Endothelial cell of umbilical vein (primary cell): ENCODE data around the gene NLGN1. TPM values are rescaled to one million over a fixed set of nuclear protein-coding genes. Genes with fewer than 3 reads are reported as not detected.

Source experiments
- BruUV-seq: library from RNA; stranded (reverse); fragments of 400-500 nt; replicated peaks from 2 replicates; lab custom pipeline; 2021; lab: Mats Ljungman, UMichigan
- CTCF ChIA-PET: fragments of 300-600, 350-600 bp; sonication (Branson Sonifier 250); formaldehyde crosslinking; loops from one replicate; lab custom pipeline; 2021; ENCODE audit warnings: antibody characterized with exemption, inconsistent platforms; lab: Charles Lee
- POLR2A ChIA-PET: fragments of 300-600, 350-600 bp; sonication (Branson Sonifier 250); formaldehyde crosslinking; loops from one replicate; lab custom pipeline; 2021; ENCODE audit warnings: antibody characterized with exemption, inconsistent platforms; lab: Charles Lee
- DNase-seq: peaks from one replicate; pipeline ENCODE4 v3.0.0-alpha.2; 2011; ENCODE audit warnings: low read depth, low spot score
- FAIRE-seq: peaks from 2 replicates; lab custom pipeline; 2011; peaks lifted over from hg19 to GRCh38; lab: Jason Lieb, UNC
- H2AFZ ChIP-seq: 2 replicates; pipeline ENCODE4 v1.6.0; 2012; ENCODE audit warnings: low read depth, low read length, control low read depth, inconsistent platforms
- H3K27ac ChIP-seq: 2 replicates; pipeline ENCODE4 v1.5.1; 2011; ENCODE audit warnings: low read depth, mild to moderate bottlenecking, control low read depth, low read length, moderate library complexity; ENCODE audit not compliant: insufficient read depth
- H3K27me3 ChIP-seq, 2 experiments: 2 replicates each; pipeline versions ENCODE4 v1.6.0 to v1.6.1; 2011; ENCODE audit warnings: low read length in 2 of 2, mixed read lengths in 1 of 2; ENCODE audit not compliant: control insufficient read depth in 2 of 2, insufficient read depth in 2 of 2
- H3K36me3 ChIP-seq, 2 experiments: 2 replicates in 1 of 2; 3 replicates in 1 of 2; pipeline ENCODE4 v1.5.1; 2011; ENCODE audit warnings: low read length in 2 of 2, mild to moderate bottlenecking in 1 of 2, moderate library complexity in 1 of 2; ENCODE audit not compliant: control insufficient read depth in 2 of 2, insufficient read depth in 2 of 2; ENCODE audit errors: extremely low read depth in 1 of 2
- H3K4me1 ChIP-seq: 3 replicates; pipeline ENCODE4 v1.5.1; 2011; ENCODE audit warnings: mild to moderate bottlenecking, low read length; ENCODE audit not compliant: control insufficient read depth, insufficient read depth; ENCODE audit errors: extremely low read depth
- H3K4me2 ChIP-seq: 2 replicates; pipeline ENCODE4 v1.6.1; 2011; ENCODE audit warnings: low read length, control low read depth, mixed read lengths; ENCODE audit not compliant: insufficient read depth
- H3K4me3 ChIP-seq, 3 experiments: fragments of 200-600 bp in 1 of 3; sonication (generic), shearing (Covaris generic) in 1 of 3; replicated peaks in 1 of 3; 2 replicates each; pipeline ENCODE4 v1.5.1; 2011 to 2016; ENCODE audit warnings: control low read depth in 3 of 3, low read length in 3 of 3, mild to moderate bottlenecking in 2 of 3, inconsistent platforms in 1 of 3, low read depth in 1 of 3, moderate library complexity in 1 of 3; ENCODE audit not compliant: insufficient read depth in 1 of 3
- H3K79me2 ChIP-seq: 2 replicates; pipeline ENCODE4 v1.6.0; 2012; ENCODE audit warnings: low read length, inconsistent platforms; ENCODE audit not compliant: control insufficient read depth, insufficient read depth
- H3K9ac ChIP-seq: replicated peaks from 2 replicates; pipeline ENCODE3; 2011; ENCODE audit warnings: low read length, control low read depth; ENCODE audit not compliant: insufficient read depth; ENCODE audit errors: extremely low read depth
- H3K9me1 ChIP-seq: replicated peaks from 3 replicates; pipeline ENCODE4 v1.6.0; 2011; ENCODE audit warnings: mild to moderate bottlenecking, low read length; ENCODE audit not compliant: control insufficient read depth, insufficient read depth; ENCODE audit errors: extremely low read depth
- H3K9me3 ChIP-seq: replicated peaks from 2 replicates; pipeline ENCODE4 v1.5.1; 2012; ENCODE audit warnings: low read length, inconsistent platforms; ENCODE audit not compliant: control insufficient read depth, insufficient read depth
- H4K20me1 ChIP-seq: replicated peaks from 2 replicates; pipeline ENCODE3; 2011; ENCODE audit warnings: mild to moderate bottlenecking, low read length; ENCODE audit not compliant: control insufficient read depth, insufficient read depth; ENCODE audit errors: extremely low read depth
- EZH2 ChIP-seq: IDR thresholded peaks from 2 replicates; pipeline ENCODE4 v1.6.1; 2012; ENCODE audit warnings: borderline replicate concordance, low read depth, mild to moderate bottlenecking, moderate library complexity, low read length, inconsistent platforms; ENCODE audit not compliant: severe bottlenecking
- FOS ChIP-seq: IDR thresholded peaks from 2 replicates; pipeline ENCODE4 v1.6.1; 2011; ENCODE audit warnings: mild to moderate bottlenecking, low read length, moderate library complexity, borderline replicate concordance; ENCODE audit not compliant: insufficient read depth
- GATA2 ChIP-seq: IDR thresholded peaks from 2 replicates; pipeline ENCODE4 v1.7.0; 2011; ENCODE audit warnings: low read depth, mild to moderate bottlenecking, moderate library complexity, mixed read lengths, low read length; ENCODE audit not compliant: insufficient read length, insufficient read depth
- JUN ChIP-seq: IDR thresholded peaks from 2 replicates; pipeline ENCODE4 v1.6.1; 2011; ENCODE audit warnings: borderline replicate concordance, low read depth; ENCODE audit not compliant: insufficient read length, insufficient read depth
- MAX ChIP-seq: IDR thresholded peaks from 2 replicates; pipeline ENCODE4 v1.6.1; 2011; ENCODE audit not compliant: insufficient read depth, insufficient read length
- MYC ChIP-seq: IDR thresholded peaks from one replicate; pipeline ENCODE4 v1.6.1; 2011; ENCODE audit warnings: mild to moderate bottlenecking, low read depth, low read length
- POLR2A ChIP-seq: IDR thresholded peaks from 2 replicates; pipeline ENCODE4 v1.6.1; 2012; ENCODE audit warnings: low read depth, mild to moderate bottlenecking, control low read depth, low read length
- POLR2AphosphoS5 ChIP-seq: IDR thresholded peaks from 2 replicates; pipeline ENCODE4 v1.6.1; 2012; ENCODE audit warnings: low read depth, mild to moderate bottlenecking, control low read depth, low read length, moderate library complexity; ENCODE audit not compliant: insufficient read depth
- dilution Hi-C: fragments of 300-500 bp; cut with MboI; formaldehyde crosslinking; loops from one replicate; pipeline ENCODE4 v1.15.0; 2019; ENCODE audit warnings: low sequenced_read_pairs; ENCODE audit not compliant: extremely low pct_ligation_motif_present
- intact Hi-C: fragments of 100-400 bp; cut with micrococcal nuclease; formaldehyde crosslinking; loops from one replicate; pipeline ENCODE4 v1.10.0; 2022
- polyA plus RNA-seq, 4 experiments: library from polyadenylated mRNA; depleted of rRNA in 3 of 4; stranded (reverse) in 3 of 4; unstranded in 1 of 4; fragments of >200 nt; gene quantifications; 2 replicates each; pipeline versions ENCODE4 v1.2.1 to v1.2.3, GENCODE V29; 2011 to 2012; ENCODE audit warnings: missing spikeins in 1 of 4
- total RNA-seq: library from RNA; stranded (reverse); gene quantifications from 2 replicates; pipeline ENCODE4 v1.2.3, GENCODE V29; 2021
- TF ChIP-seq, protein P1 (sequence below), 2 donors: IDR thresholded peaks; 1 replicate in 1 of 2; 2 replicates in 1 of 2; pipeline ENCODE4 v1.5.1; 2011; ENCODE audit warnings: low read length in 2 of 2, mild to moderate bottlenecking in 2 of 2, moderate library complexity in 2 of 2, control low read depth in 1 of 2, inconsistent platforms in 1 of 2, low read depth in 1 of 2; ENCODE audit not compliant: insufficient read depth in 1 of 2; ENCODE audit errors: extremely low read depth in 1 of 2

NLGN1 gene
- total and polyA plus RNA-seq, 2 donors (not counting 3 experiments of a cell fraction or from before 2014, with no cell fraction given): 7.9 to 16.3 TPM

GRCh38 chr3:173403376-173403775, 5.8 kb downstream of the NLGN1 start:
- DNase-seq (no peak), FAIRE-seq (peak; percentile 42)
- no peaks in the 10 kb centered on the region for H3K9me3 ChIP-seq
- no peaks in the 10 kb centered on the region for H3K36me3 ChIP-seq
- no peak overlapping the region for H3K9ac ChIP-seq
- ChIA-PET POLR2A (no interaction called here), CTCF (interaction anchor here (1.3 kb wide), 2 partner anchors 8 to 567 kb away, joined by 3 to 7 read pairs; no protein-coding TSS in a partner anchor)
- H4K20me1 ChIP-seq: no peaks in the 10 kb centered on the region
- intact Hi-C loops (no loop called here), dilution Hi-C loops (no loop called here)
- H2AFZ ChIP-seq: no peak overlapping the region
- H3K4me3 ChIP-seq: no peak overlapping the region
- no peak overlapping the region for H3K4me2 ChIP-seq
- H3K9me1 ChIP-seq: no peaks in the 10 kb centered on the region
- H3K27me3 ChIP-seq: no peaks in the 10 kb centered on the region
- H3K4me1 ChIP-seq: peaks cover 23% of the 10 kb centered on the region
- BruUV-seq: no TSS peak
- TF ChIP-seq FOS (peak; percentile 25), JUN (no peak), MAX (no peak), POLR2AphosphoS5 (no peak), GATA2 (no peak), MYC (no peak), POLR2A (no peak)
- no peak overlapping the region for H3K27ac ChIP-seq
- peaks cover 53% of the 10 kb centered on the region for H3K79me2 ChIP-seq

- dilution Hi-C loops: no loop called here
- POLR2A ChIA-PET: no interaction called here
- Histone ChIP-seq H3K9me1 (no peaks in the 10 kb centered on the region), H2AFZ (no peak overlapping the region), H3K4me1 (peaks cover 15% of the 10 kb centered on the region), H3K9me3 (no peaks in the 10 kb centered on the region), H3K4me3 (no peak overlapping the region), H3K79me2 (peaks cover 46% of the 10 kb centered on the region), H3K27me3 (no peaks in the 10 kb centered on the region), H3K36me3 (no peaks in the 10 kb centered on the region), H3K9ac (no peak overlapping the region), H4K20me1 (no peaks in the 10 kb centered on the region), H3K27ac (no peak overlapping the region), H3K4me2 (no peak overlapping the region)
- FAIRE-seq (no peak), DNase-seq (no peak)
- BruUV-seq: no TSS peak
- intact Hi-C loops: no loop called here
- CTCF ChIA-PET: interaction anchor here (1.3 kb wide), 1 partner anchor 8 kb away, joined by 7 read pairs; no protein-coding TSS in a partner anchor
- no peak for TF ChIP-seq POLR2AphosphoS5
- TF ChIP-seq, protein P1, sequence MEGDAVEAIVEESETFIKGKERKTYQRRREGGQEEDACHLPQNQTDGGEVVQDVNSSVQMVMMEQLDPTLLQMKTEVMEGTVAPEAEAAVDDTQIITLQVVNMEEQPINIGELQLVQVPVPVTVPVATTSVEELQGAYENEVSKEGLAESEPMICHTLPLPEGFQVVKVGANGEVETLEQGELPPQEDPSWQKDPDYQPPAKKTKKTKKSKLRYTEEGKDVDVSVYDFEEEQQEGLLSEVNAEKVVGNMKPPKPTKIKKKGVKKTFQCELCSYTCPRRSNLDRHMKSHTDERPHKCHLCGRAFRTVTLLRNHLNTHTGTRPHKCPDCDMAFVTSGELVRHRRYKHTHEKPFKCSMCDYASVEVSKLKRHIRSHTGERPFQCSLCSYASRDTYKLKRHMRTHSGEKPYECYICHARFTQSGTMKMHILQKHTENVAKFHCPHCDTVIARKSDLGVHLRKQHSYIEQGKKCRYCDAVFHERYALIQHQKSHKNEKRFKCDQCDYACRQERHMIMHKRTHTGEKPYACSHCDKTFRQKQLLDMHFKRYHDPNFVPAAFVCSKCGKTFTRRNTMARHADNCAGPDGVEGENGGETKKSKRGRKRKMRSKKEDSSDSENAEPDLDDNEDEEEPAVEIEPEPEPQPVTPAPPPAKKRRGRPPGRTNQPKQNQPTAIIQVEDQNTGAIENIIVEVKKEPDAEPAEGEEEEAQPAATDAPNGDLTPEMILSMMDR (IDR thresholded peaks at IDR 0.05; ENCODE audit: extremely low read depth in 1 of 2, insufficient read depth in 1 of 2, low read depth in 1 of 2, low read length in 2 of 2): no peak
- TF ChIP-seq GATA2: no peak
- TF ChIP-seq MYC: no peak
- TF ChIP-seq MAX: no peak
- no peak for TF ChIP-seq FOS
- no peak for TF ChIP-seq JUN
- no peak for TF ChIP-seq POLR2A
- no peak for TF ChIP-seq EZH2
Observed at GRCh38 chr3:173404156-173404555, 6.6 kb downstream of the NLGN1 start.
